ENCODE data around the gene LY6G5B. TPM values are rescaled to one million over a fixed set of nuclear protein-coding genes. Genes with fewer than 3 reads are reported as not detected.

Gene LY6G5B
- total and polyA plus RNA-seq, 2 donors (not counting 3 experiments of a cell fraction or from before 2014, with no cell fraction given): 15.4 to 25.0 TPM

GRCh38 chr6:31706599-31706998 lies 36.8 kb downstream of the LY6G5B start, which contains the start of gene LY6G6F:
Gene LY6G6F (plus strand): TSS chr6:31706866. CDS start chr6:31706907, 41 bp downstream.
- POLR2A ChIA-PET: interaction anchor here (0.6 kb wide), 1 partner anchor 24 kb away, joined by 9 read pairs; no protein-coding TSS in a partner anchor
- TF ChIP-seq EZH2 (IDR thresholded peaks at IDR 0.05; ENCODE audit: borderline replicate concordance, low read depth, low read length, severe bottlenecking) (no peak), POLR2A (IDR thresholded peaks at IDR 0.05; ENCODE audit: low read depth, low read length) (no peak), MAX (IDR thresholded peaks at IDR 0.05; ENCODE audit: insufficient read depth, insufficient read length) (no peak), GATA2 (IDR thresholded peaks at IDR 0.05; ENCODE audit: insufficient read depth, insufficient read length, low read depth, low read length) (no peak)

GRCh38 chr6:31707701-31708100 lies 37.9 kb downstream of the LY6G5B start:
- TF ChIP-seq POLR2A (IDR thresholded peaks at IDR 0.05; ENCODE audit: low read depth, low read length) (no peak), CTCF (IDR thresholded peaks at IDR 0.05; ENCODE audit: extremely low read depth in 1 of 2, insufficient read depth in 1 of 2, low read depth in 1 of 2, low read length in 2 of 2) (no peak), MAX (IDR thresholded peaks at IDR 0.05; ENCODE audit: insufficient read depth, insufficient read length) (no peak), JUN (IDR thresholded peaks at IDR 0.05; ENCODE audit: borderline replicate concordance, insufficient read depth, insufficient read length, low read depth) (no peak), GATA2 (IDR thresholded peaks at IDR 0.05; ENCODE audit: insufficient read depth, insufficient read length, low read depth, low read length) (no peak), FOS (IDR thresholded peaks at IDR 0.05; ENCODE audit: borderline replicate concordance, insufficient read depth, low read length) (no peak), POLR2AphosphoS5 (IDR thresholded peaks at IDR 0.05; ENCODE audit: insufficient read depth, low read depth, low read length) (no peak), MYC (IDR thresholded peaks at IDR 0.05; ENCODE audit: low read depth, low read length) (no peak), EZH2 (IDR thresholded peaks at IDR 0.05; ENCODE audit: borderline replicate concordance, low read depth, low read length, severe bottlenecking) (no peak)
- dilution Hi-C loops (cut with MboI; ENCODE audit: extremely low pct_ligation_motif_present, low sequenced_read_pairs) (no loop called here), intact Hi-C loops (cut with micrococcal nuclease) (no loop called here)
- Histone ChIP-seq H3K4me3 (replicated peaks in 1 of 3; ENCODE audit: insufficient read depth in 1 of 3, low read depth in 1 of 3, low read length in 3 of 3) (no peak overlapping the region), H3K27me3 (ENCODE audit: control insufficient read depth in 2 of 2, insufficient read depth in 2 of 2, low read length in 2 of 2) (no peaks in the 10 kb centered on the region), H3K4me1 (ENCODE audit: control insufficient read depth, extremely low read depth, insufficient read depth, low read length) (peaks cover 8% of the 10 kb centered on the region), H2AFZ (ENCODE audit: low read depth, low read length) (no peak overlapping the region), H3K9ac (replicated peaks; ENCODE audit: extremely low read depth, insufficient read depth, low read length) (no peak overlapping the region), H3K36me3 (ENCODE audit: control insufficient read depth in 2 of 2, extremely low read depth in 1 of 2, insufficient read depth in 2 of 2, low read length in 2 of 2) (no peaks in the 10 kb centered on the region), H3K9me1 (replicated peaks; ENCODE audit: control insufficient read depth, extremely low read depth, insufficient read depth, low read length) (no peaks in the 10 kb centered on the region), H3K4me2 (ENCODE audit: insufficient read depth, low read length) (no peak overlapping the region), H4K20me1 (replicated peaks; ENCODE audit: control insufficient read depth, extremely low read depth, insufficient read depth, low read length) (no peaks in the 10 kb centered on the region), H3K9me3 (replicated peaks; ENCODE audit: control insufficient read depth, insufficient read depth, low read length) (no peaks in the 10 kb centered on the region), H3K27ac (ENCODE audit: insufficient read depth, low read depth, low read length) (no peak overlapping the region), H3K79me2 (ENCODE audit: control insufficient read depth, insufficient read depth, low read length) (peaks cover under 1% of the 10 kb centered on the region)
- DNase-seq (ENCODE audit: low read depth, low spot score) (no peak), FAIRE-seq (no peak)
- ChIA-PET POLR2A (no interaction called here), CTCF (no interaction called here)
- no TSS peak for BruUV-seq (replicated peaks)

More at GRCh38 chr6:31706599-31706998, 36.8 kb downstream of the LY6G5B start, which contains the start of gene LY6G6F:
- Histone ChIP-seq H3K27ac (ENCODE audit: insufficient read depth, low read depth, low read length) (no peak within 1 kb of the TSS), H3K9me1 (replicated peaks; ENCODE audit: control insufficient read depth, extremely low read depth, insufficient read depth, low read length) (no peaks in the 10 kb centered on the region), H3K79me2 (ENCODE audit: control insufficient read depth, insufficient read depth, low read length) (peaks cover 11% of the 10 kb centered on the region), H3K4me3 (replicated peaks in 1 of 3; ENCODE audit: insufficient read depth in 1 of 3, low read depth in 1 of 3, low read length in 3 of 3) (no peak within 1 kb of the TSS), H2AFZ (ENCODE audit: low read depth, low read length) (no peak within 1 kb of the TSS), H3K4me2 (ENCODE audit: insufficient read depth, low read length) (no peak within 1 kb of the TSS), H4K20me1 (replicated peaks; ENCODE audit: control insufficient read depth, extremely low read depth, insufficient read depth, low read length) (no peaks in the 10 kb centered on the region), H3K36me3 (ENCODE audit: control insufficient read depth in 2 of 2, extremely low read depth in 1 of 2, insufficient read depth in 2 of 2, low read length in 2 of 2) (no peaks in the 10 kb centered on the region), H3K27me3 (ENCODE audit: control insufficient read depth in 2 of 2, insufficient read depth in 2 of 2, low read length in 2 of 2) (no peaks in the 10 kb centered on the region), H3K4me1 (ENCODE audit: control insufficient read depth, extremely low read depth, insufficient read depth, low read length) (peaks cover 15% of the 10 kb centered on the region), H3K9me3 (replicated peaks; ENCODE audit: control insufficient read depth, insufficient read depth, low read length) (no peaks in the 10 kb centered on the region), H3K9ac (replicated peaks; ENCODE audit: extremely low read depth, insufficient read depth, low read length) (no peak within 1 kb of the TSS)
- BruUV-seq (replicated peaks): no TSS peak
- DNase-seq (ENCODE audit: low read depth, low spot score): no peak
- dilution Hi-C loops (cut with MboI; ENCODE audit: extremely low pct_ligation_motif_present, low sequenced_read_pairs) (no loop called here), intact Hi-C loops (cut with micrococcal nuclease) (no loop called here)
- FAIRE-seq: no peak
- CTCF ChIA-PET: no interaction called here
